NCI-H82 treated with DMSO at 0.1 percent for 48 hours (cell line): Measurements from ENCODE around the gene ST3GAL4.

Experiments used
- DNase-seq: peaks from one replicate; lab custom pipeline; 2025; ENCODE audit not compliant: unreplicated experiment; lab: John Stamatoyannopoulos, UW

The ST3GAL4 gene

GRCh38 chr11:126329644-126330211 lies 25.8 kb upstream of the ST3GAL4 start:
- no peak for DNase-seq

DNA sequence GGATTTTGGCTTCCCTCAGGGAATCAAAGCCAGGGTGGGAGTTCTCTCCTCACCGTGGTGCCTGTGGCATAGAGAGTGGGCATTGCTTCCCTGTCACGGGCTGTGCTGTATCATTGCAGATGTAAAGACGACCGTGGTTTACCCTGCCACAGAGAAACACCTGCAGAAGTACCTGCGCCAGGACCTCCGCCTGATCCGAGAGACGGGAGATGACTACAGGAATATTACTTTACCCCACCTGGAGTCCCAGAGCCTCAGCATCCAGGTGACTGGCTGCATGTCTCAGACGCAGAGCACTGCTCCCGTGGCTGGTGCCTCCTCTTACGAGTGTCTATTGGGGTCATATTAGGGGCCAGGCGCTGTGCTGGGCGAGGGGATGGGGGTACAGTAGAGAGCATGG lies 24.2 kb upstream of the ST3GAL4 start:
- no peak for DNase-seq

GRCh38 chr11:126332221-126332711 lies 23.2 kb upstream of the ST3GAL4 start:
- DNase-seq, result no peak

DNA sequence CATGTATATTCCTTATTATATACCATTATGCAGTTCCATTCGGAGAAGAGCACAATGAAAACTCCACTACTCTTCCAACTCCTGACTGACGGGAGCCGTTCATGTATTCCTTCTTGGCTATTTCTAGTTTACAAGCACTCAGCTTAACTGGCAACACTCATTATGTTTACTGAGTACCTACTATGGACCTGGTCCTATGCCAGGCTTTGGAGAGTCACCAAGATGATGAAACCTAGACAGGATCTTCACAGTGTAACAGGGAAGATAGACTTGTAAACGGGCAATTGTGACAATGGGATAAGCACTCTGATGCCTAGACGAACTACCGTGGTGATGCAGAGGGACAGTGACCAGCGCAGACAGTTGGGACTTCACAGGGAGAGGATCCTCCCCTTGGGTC lies 22.3 kb upstream of the ST3GAL4 start:
- DNase-seq, result no peak

DNA sequence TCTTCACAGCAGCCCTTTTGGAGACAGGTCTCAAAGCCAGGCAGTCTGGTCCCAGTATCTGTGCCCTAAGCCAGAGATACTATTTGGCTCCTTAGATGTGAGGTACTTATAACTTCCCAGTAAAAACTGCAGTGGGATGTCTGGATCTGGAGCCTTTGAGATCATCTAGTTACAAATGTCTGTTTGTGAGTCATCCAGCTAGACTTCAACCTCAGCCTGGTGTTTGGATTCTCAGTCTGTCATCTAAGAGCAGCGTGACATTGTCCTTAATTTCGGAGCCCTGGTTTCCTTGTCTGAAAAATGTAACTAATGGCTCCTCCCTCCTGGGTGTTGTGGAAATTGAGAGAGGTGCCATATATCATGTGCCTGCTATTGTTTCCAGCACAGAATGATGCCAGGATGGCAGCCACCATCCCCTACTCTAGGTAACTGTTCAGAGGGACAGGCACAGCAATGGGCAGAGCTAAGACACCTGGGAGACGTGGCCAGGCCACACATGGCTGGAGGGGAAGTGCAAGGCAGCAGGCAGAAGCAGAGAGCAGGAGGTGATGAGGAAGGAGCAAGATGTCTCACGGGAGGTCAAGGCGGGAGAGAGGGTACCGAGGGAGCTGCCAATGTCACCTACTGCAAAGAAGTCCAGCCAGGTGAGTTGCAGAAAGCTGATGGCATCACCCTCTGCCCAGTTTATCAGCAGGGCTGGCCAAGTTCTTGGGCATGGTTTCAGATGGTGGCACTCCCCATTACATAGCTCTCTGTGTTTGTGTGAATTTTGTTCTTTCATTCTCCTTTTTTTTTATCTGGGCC lies 20.6 kb upstream of the ST3GAL4 start:
- no peak for DNase-seq

DNA sequence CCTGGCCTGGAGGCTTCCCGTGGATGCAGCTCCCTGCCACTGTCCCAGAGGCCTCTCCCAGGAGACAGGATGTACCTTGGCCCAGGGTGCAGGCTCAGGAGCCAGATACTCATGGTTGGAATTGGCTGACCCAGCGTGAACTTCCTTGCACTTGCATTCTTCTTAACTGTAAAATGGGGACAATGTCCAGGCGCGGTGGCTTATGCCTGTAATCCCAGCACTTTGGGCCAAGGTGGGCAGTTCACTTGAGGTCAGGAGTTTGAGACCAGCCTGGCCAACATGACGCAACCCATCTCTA lies 20.1 kb upstream of the ST3GAL4 start:
- DNase-seq, result no peak

- no peak for DNase-seq
Measured at GRCh38 chr11:126336138-126336541, 19.3 kb upstream of the ST3GAL4 start.

- no peak for DNase-seq
Measured at GRCh38 chr11:126336671-126337101, 18.8 kb upstream of the ST3GAL4 start.

- no peak for DNase-seq
Measured at GRCh38 chr11:126337126-126337473, 18.4 kb upstream of the ST3GAL4 start.

DNA sequence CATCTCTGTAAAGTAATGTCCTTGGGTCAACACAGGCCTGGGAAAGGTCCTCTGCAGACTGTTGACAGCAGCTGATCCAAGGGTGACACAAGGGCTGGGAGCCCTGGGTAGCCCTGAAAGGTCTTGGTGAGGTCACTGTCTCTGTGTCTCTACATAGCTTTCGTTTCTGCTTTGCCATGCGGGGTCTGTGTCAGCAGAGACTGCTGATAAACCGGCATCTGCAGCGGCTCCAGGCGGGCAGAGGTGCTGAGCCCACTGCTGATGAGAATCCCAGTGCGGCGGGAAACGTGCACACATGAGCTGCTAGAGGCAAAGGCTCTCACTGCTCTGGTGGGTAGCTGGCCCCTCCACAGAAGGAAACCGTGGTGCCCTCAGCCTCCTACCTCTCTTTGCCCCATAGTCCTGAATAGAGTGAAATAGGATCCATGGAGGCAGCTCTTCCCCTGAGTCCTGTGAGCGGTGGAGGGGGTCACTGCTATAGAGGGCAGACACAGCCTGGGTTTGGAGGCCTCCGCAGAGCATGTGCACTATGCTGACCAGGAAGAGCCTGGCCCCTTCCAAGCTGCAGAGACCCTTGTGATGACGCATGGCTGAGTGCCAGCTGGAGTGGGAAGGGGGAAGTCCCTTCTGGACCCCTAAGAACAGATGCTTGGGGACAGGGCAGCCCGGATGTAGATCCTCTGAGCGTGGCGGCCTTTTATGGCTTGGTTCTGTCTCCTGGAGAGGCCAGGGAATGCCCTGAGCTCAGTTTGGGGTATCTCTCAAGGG lies 17.8 kb upstream of the ST3GAL4 start:
- no peak for DNase-seq

DNA sequence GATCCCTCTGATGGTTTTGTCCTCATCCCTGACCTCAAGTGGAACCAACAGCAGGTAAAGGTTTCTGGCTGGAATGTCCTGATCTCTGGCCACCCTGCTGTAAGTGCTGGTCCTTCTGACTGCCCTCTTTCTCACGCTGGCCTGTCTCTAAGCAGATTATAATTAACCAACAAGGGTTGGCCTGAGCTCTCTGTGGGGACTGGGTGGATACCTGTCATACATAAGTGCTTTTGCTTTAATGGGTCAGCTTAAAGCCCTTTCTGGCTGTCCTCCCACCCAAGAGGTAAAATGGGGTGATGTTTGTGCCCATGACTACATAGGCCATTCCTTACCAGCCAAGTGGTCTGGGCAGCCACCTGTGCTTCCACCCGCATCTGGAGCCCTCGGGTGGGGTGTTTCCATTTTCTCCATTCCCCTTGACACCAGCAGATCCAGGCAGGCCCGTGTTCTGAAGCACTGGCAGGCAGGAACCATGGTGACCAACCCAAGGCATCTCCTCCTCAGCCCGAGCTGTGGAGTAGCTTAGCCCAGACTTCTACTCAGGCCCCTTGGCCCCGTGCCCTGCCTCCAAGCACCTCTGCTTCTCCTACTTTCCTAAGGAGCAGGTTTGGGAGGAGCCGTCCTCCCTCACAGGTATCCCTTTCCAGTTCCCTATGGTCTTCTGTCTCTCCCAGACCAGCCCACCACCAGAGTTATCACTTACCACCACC lies 17.0 kb upstream of the ST3GAL4 start:
- no peak for DNase-seq

DNA sequence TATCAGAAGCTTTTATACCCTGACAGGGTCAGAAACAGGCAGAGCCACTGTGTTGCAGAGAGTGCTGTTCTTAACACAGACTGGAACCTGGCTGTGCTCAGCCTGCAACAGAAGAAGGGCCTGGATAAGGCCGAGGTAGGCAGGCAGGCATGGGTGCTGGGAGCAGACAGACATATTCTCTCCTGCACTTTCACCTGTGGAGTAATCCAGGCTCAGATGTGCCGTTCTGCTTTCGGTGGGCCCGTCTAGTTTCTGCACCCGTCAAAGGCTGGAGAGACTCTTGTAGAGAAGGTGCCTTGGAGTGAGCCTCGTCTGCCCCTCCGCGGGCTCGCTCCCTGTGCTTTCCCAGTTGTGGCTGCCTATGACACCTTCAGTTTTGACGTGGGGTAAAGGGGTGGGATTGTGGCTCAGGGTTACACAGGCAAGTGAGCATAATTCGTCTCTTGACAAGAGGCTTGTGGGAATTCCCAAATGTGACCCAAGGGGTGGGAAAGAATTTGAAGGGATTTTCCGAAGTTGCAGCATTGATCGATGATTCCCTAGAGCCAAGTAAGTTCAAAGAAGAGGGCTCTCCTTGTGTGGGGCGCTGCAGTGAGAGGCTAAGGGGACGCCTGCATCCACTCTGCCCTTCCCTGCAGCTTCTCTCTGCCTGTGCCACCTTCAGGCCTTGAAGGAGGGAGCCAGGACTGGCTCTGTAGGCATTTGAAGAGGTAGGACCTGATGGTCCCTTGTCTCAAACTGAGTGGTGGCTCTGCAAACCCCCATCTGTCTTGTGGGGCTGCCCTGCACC lies 16.2 kb upstream of the ST3GAL4 start:
- no peak for DNase-seq

DNA sequence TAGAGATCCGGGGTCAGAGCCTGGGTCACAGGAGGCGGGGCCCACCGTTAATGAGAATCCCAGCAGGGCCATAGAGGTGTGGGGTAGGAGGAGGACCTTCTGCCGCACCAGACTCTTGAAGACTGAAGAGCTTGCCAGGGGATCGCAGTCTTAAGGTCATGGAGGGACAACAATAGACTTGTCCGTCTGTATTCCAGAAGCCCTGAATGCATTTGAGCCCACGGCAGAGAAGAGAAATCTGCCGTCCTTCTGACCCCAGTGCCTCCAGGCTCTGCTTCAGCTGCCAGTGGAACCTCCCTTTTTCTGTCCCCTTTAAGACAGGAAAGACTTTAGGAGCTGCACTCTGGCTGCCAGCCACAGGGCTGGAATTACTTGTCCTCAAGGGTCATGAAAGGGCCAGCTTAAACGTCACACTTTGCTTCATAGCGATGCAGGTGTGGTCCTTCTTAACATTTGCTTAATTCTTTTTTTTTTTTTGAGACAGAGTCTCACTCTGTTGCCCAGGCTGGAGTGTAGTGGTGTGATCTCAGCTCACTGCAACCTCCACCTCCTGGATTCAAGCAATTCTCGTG lies 15.5 kb upstream of the ST3GAL4 start:
- DNase-seq, result no peak

- no peak for DNase-seq
Measured at GRCh38 chr11:126340960-126341606, 14.4 kb upstream of the ST3GAL4 start.

GRCh38 chr11:126341760-126342161 lies 13.7 kb upstream of the ST3GAL4 start:
- DNase-seq, result no peak

- no peak for DNase-seq
Measured at GRCh38 chr11:126343051-126343450, 12.4 kb upstream of the ST3GAL4 start.

- no peak for DNase-seq
Measured at GRCh38 chr11:126344141-126345080, 11.1 kb upstream of the ST3GAL4 start.

GRCh38 chr11:126345283-126345682 lies 10.2 kb upstream of the ST3GAL4 start:
- no peak for DNase-seq
